ENCODE results near the gene SLC44A5. TPM values are rescaled to one million over a fixed set of nuclear protein-coding genes. Genes with fewer than 3 reads are reported as not detected.
"Not testable (repeated sequence)": the region's sequence is repeated elsewhere in the genome, so short reads cannot be mapped to it uniquely, and the experiment has no call there.

The SLC44A5 gene
- total RNA-seq, 2 experiments from 2014 or later: 0.98 to 1.1 TPM

DNA sequence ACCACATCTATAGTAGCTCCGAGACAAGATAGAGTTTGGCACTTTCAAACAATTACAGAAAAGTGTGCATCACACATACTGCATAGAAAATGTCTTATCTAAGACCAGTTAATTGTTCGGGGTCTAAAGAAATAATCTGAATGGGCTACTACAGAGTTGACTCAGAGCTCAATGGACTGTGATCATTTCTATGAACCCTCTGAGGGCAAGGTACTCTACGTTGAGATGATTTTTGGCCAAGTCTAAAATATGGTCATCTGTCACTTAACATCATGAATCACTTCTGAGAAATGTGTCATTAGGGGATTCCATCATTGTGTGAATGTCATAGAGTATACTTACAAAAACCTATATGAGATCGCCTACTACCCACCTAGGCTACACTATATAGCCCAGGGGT is 123.5 kb downstream of the SLC44A5 start:
- POLR2A ChIA-PET: no interaction called here
- CTCF ChIA-PET: no interaction called here
- no peak for DNase-seq
- Mint-ChIP-seq H3K27me3 (no peaks in the 10 kb centered on the region), H3K4me1 (no peaks in the 10 kb centered on the region), H3K4me3 (no peak overlapping the region), H3K27ac (no peak overlapping the region), H3K9me3 (no peaks in the 10 kb centered on the region), H3K36me3 (ENCODE audit: low read depth) (no peaks in the 10 kb centered on the region)

DNA sequence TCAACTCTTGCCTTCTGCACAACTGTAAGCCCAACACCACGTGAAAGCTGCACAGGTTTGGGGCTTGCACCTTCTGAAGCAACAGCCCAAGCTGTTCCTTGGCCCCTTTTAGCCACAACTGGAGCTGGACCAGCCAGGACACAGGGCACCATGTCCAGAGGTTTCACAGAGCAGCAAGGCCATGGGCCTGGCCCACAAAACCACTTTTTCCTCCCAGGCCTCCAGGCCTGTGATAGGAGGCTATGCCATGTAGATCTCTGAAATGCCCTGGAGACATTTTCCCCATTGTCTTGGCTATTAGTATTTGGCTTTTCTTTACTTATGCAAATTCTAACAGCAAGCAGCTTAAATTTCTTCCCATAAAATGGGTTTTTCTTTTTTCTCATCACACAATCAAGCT is 126.1 kb downstream of the SLC44A5 start:
- Mint-ChIP-seq H3K27me3 (no peaks in the 10 kb centered on the region), H3K36me3 (ENCODE audit: low read depth) (no peaks in the 10 kb centered on the region), H3K9me3 (no peaks in the 10 kb centered on the region), H3K4me3 (no peak overlapping the region), H3K4me1 (no peaks in the 10 kb centered on the region), H3K27ac (no peak overlapping the region)
- ChIA-PET CTCF (no interaction called here), POLR2A (no interaction called here)
- no peak for DNase-seq

DNA sequence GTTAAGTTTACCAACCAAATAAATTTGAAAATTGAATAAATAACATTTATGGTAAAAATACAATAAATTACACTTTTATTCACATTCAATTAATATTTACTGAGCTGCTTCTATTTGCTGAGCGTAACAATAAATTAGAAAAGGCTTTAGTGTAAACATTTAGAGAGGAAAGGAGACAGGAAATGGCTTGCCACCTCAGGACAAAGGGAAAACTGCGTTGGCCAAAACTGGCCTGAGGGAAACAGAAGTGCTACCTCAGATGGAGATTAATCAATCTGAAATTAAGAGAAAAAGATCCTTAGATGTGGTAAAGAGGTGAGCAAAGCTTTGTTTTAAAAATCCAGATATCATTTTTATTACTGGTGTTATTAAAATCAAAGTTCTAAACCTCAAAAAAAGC is 128.0 kb downstream of the SLC44A5 start:
- no peaks in the 10 kb centered on the region for H3K36me3 Mint-ChIP-seq (ENCODE audit: low read depth)
- H3K9me3 Mint-ChIP-seq: no peaks in the 10 kb centered on the region
- POLR2A ChIA-PET: no interaction called here
- no peak overlapping the region for H3K27ac Mint-ChIP-seq
- no peaks in the 10 kb centered on the region for H3K4me1 Mint-ChIP-seq
- DNase-seq: no peak
- no peaks in the 10 kb centered on the region for H3K27me3 Mint-ChIP-seq
- CTCF ChIA-PET: no interaction called here
- H3K4me3 Mint-ChIP-seq: no peak overlapping the region

DNA sequence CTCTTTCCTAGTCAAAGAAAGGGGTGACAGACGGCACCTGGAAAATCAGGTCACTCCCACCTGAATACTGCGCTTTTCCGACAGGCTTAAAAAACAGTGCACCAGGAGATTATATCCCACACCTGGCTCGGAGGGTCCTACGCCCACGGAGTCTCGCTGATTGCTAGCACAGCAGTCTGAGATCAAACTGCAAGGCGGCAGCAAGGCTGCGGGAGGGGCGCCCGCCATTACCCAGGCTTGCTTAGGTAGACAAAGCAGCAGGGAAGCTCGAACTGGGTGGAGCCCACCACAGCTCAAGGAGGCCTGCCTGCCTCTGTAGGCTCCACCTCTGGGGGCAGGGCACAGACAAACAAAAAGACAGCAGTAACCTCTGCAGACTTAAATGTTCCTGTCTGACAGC is 134.4 kb downstream of the SLC44A5 start:
- H3K27ac Mint-ChIP-seq; DNase-seq; H3K4me1 Mint-ChIP-seq; POLR2A ChIA-PET; H3K9me3 Mint-ChIP-seq; H3K36me3 Mint-ChIP-seq (ENCODE audit: low read depth); H3K27me3 Mint-ChIP-seq; H3K4me3 Mint-ChIP-seq; CTCF ChIA-PET: not testable (repeated sequence)

DNA sequence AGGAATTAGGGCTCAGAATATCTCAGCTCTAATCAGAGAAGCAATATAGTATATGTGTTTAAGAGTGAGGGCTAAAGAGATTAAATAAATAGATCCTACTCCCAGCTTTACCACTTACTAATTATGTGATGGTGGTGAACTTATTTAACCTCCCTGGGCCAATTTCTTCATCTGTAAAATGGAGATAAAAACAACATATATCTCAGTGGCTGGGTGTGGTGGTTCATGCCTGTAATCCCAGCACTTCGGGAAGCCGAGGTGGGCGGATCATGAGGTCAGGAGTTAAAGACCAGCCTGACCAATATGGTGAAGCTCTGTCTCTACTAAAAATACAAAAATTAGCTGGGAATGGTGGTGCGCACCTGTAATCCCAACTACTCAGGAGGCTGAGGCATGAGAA is 135.2 kb downstream of the SLC44A5 start:
- no peaks in the 10 kb centered on the region for H3K4me1 Mint-ChIP-seq
- POLR2A ChIA-PET: no interaction called here
- no peak for DNase-seq
- CTCF ChIA-PET: no interaction called here
- H3K36me3 Mint-ChIP-seq (ENCODE audit: low read depth): no peaks in the 10 kb centered on the region
- no peaks in the 10 kb centered on the region for H3K9me3 Mint-ChIP-seq
- no peaks in the 10 kb centered on the region for H3K27me3 Mint-ChIP-seq
- no peak overlapping the region for H3K27ac Mint-ChIP-seq
- H3K4me3 Mint-ChIP-seq: no peak overlapping the region

DNA sequence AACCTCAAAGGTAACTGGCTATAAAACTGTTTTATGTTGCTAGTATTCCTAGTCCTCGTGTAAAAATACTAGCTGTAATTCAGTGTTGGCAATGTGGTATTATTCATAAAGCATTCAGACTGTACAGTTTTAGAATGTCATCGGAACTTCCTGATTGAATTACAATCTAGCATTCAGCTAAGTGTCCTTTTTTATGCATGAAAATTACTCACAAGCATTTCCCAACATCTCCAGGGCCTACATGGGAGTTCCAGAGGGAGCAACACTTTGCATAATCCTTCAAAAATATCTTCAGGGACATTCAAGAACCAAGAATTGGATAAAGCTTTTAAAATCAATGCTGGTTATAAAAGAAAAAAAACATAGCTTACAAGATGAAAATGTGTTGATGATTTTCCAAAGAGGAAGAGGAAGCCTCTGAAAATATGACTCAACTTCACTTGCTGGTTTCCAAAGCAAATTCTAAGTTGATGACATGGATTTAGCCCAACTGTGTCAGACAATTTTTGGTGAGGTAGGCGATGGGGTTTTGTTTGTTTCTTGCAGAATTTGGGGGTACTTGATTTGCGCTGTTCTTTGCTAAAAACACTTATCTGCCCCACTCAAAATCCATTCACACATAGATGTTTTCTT is 137.8 kb downstream of the SLC44A5 start:
- H3K4me1 Mint-ChIP-seq: no peaks in the 10 kb centered on the region
- H3K36me3 Mint-ChIP-seq (ENCODE audit: low read depth): no peaks in the 10 kb centered on the region
- no peaks in the 10 kb centered on the region for H3K9me3 Mint-ChIP-seq
- no peaks in the 10 kb centered on the region for H3K27me3 Mint-ChIP-seq
- H3K4me3 Mint-ChIP-seq: no peak overlapping the region
- POLR2A ChIA-PET: no interaction called here
- CTCF ChIA-PET: no interaction called here
- no peak overlapping the region for H3K27ac Mint-ChIP-seq
- no peak for DNase-seq

DNA sequence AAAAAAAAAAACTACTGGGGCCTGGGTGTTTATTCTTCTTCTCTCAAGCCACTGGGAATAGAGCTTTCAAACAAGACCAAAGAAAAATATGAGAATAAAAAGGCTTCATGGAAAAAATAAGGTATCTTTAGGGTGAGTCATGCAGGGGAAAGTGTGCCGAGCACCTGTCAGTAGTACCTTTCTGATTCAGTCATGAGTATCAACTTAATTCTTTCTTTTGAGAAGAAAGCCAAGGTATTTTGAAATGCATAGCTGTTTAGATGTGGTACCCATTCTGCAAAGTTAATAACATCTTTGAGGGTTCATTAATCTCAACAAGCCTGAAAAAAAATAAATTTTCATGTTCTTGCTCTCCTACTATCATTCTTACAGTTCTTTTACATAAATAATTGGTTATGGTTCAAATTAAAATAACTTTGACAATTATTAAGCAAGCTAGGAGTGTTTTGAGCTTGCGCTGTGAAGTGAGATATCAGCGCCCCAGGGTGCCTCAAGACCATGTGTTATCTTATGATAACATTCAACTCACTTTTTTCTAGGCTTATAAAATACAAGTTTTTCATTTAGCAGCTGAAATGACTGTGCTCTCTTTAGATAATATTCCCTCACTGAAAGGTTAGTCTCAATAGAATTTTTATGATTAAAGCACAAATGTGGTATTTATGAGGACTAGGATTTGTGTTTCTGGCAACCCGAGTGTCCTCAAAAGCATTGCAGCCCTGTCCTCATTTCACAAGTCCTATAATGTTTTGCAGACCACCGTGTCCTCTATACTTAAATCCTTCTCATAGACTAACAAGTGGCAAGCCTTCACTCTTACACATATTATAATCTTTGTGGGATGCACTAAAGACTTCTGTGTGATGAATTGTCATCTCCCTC is 138.6 kb downstream of the SLC44A5 start:
- Mint-ChIP-seq H3K4me3 (no peak overlapping the region), H3K36me3 (ENCODE audit: low read depth) (no peaks in the 10 kb centered on the region), H3K27ac (no peak overlapping the region), H3K27me3 (no peaks in the 10 kb centered on the region), H3K4me1 (no peaks in the 10 kb centered on the region), H3K9me3 (no peaks in the 10 kb centered on the region)
- DNase-seq: no peak
- POLR2A ChIA-PET: no interaction called here
- CTCF ChIA-PET: no interaction called here

DNA sequence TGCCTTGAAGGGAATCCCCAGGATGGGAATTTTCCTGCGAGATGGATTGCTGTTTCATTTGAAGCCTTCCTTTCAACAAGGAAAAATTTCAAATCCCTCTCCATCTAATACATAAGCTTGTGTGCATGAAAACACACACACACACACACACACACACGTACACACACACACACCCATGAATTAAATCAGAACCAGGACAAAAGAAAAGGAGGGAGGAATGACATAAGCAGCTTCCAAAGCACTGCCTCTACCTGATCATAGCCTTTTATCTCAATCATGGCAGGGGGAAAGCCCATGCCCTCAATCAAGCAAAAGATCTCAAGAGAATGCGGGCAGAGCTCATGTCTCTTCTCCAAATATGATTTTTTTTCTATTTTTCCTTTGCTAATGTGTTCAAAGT is 139.7 kb downstream of the SLC44A5 start:
- no peak overlapping the region for H3K4me3 Mint-ChIP-seq
- H3K4me1 Mint-ChIP-seq: no peaks in the 10 kb centered on the region
- ChIA-PET CTCF (interaction anchor here (0.6 kb wide), 1 partner anchor 1164 kb away, joined by 3 read pairs; no protein-coding TSS in a partner anchor), POLR2A (no interaction called here)
- no peak overlapping the region for H3K27ac Mint-ChIP-seq
- DNase-seq: no peak
- H3K9me3 Mint-ChIP-seq: no peaks in the 10 kb centered on the region
- no peaks in the 10 kb centered on the region for H3K36me3 Mint-ChIP-seq (ENCODE audit: low read depth)
- H3K27me3 Mint-ChIP-seq: no peaks in the 10 kb centered on the region

DNA sequence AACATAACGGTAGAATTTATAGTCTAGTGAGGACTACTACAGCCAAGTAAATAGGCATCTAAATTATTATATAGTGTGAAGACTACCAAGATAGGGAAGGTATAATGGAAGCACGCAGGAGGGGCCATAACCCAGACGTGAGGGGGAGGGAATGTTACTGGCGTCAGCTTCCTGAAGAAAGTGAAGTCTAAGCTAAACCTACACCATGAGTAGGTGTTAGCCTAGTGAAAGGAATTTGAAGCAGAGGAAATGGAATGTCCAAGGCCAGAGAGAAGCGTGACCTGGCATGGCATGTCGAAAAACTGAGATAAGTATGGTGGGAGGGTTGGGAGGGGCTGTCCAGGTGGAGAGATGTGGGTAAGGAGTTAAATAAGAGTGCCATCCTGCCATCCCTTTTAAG is 140.5 kb downstream of the SLC44A5 start:
- H3K27me3 Mint-ChIP-seq: no peaks in the 10 kb centered on the region
- no peak for DNase-seq
- H3K36me3 Mint-ChIP-seq (ENCODE audit: low read depth): no peaks in the 10 kb centered on the region
- no peaks in the 10 kb centered on the region for H3K9me3 Mint-ChIP-seq
- POLR2A ChIA-PET: no interaction called here
- no peak overlapping the region for H3K4me3 Mint-ChIP-seq
- H3K27ac Mint-ChIP-seq: no peak overlapping the region
- H3K4me1 Mint-ChIP-seq: no peaks in the 10 kb centered on the region
- CTCF ChIA-PET: no interaction called here

DNA sequence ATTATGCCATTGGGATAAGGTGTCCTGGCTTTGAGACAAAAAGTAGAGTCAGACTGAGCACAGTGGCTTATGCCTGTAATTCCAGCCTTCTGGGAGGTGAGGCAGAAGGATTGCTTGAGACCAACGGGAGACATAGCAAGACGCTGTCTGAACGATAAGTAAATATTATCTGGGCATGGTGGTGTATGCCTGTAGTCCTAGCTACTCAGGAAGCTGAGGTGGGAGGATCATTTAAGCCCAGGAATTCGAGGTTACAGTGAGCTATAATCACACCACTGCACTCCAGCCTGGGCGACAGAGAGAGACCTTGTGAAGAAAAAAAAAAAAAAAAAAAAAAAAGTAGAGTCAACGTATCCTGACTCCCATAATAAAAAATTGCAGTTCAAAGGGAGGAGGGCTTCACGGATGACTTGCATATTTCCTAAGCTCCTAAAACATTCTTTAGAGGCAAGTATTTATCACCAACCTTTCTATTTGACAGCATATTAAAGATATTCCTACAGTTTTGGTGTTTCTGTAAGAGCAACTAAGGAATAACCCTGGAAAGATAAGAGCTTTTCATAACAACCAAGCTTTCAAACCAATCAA is 141.2 kb downstream of the SLC44A5 start:
- no peak for DNase-seq
- POLR2A ChIA-PET: no interaction called here
- Mint-ChIP-seq H3K36me3 (ENCODE audit: low read depth) (no peaks in the 10 kb centered on the region), H3K4me1 (no peaks in the 10 kb centered on the region), H3K4me3 (no peak overlapping the region), H3K27ac (no peak overlapping the region), H3K9me3 (no peaks in the 10 kb centered on the region), H3K27me3 (no peaks in the 10 kb centered on the region)
- CTCF ChIA-PET: no interaction called here

DNA sequence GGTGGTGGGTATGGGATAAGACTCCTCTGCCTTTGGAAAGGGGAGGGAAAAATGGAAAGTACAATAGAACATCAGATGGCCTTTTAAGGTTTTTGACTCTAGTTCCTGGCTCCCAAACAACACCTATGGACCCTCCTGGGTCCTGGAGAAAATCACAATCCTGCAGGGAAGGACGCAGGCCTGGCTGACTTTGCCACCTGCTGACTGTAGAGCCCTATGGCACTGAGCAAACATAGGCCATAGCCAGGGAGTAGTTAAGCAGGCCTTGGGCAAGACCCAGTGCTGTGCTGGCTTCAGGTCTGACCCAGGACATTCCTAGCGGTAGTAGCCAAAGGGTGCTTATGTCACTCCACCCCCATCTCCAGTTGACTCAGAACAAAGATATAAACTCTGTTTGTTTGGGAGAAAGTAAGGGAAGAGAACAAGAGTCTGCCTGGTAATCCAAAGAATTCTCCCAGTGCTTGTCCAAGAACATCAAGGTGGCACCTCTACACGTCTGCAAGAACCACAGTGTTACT is 149.0 kb downstream of the SLC44A5 start:
- no peaks in the 10 kb centered on the region for H3K4me1 Mint-ChIP-seq
- DNase-seq: no peak
- H3K27me3 Mint-ChIP-seq: no peaks in the 10 kb centered on the region
- ChIA-PET POLR2A (no interaction called here), CTCF (no interaction called here)
- peaks cover 4% of the 10 kb centered on the region for H3K9me3 Mint-ChIP-seq
- H3K27ac Mint-ChIP-seq: no peak overlapping the region
- no peaks in the 10 kb centered on the region for H3K36me3 Mint-ChIP-seq (ENCODE audit: low read depth)
- no peak overlapping the region for H3K4me3 Mint-ChIP-seq

DNA sequence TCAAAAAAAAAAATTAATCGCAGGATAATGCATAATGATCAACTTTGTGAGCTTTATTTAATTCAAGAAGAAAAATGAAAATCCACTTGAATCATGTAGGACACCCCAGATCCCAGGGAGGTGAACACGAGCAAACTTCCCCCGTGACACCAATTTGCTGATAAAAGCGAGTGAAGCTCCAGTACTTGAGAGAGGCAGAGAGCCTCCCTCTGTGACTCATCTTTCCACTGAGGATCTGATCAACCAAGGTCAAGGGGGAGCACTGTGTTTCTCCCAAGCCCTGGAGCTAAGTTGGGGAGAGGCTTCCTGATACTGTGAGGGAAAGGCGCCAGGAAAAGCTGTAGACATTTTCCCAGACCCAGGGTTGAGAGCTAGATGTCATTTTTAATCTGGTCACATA is 160.9 kb downstream of the SLC44A5 start:
- DNase-seq: no peak
- Mint-ChIP-seq H3K36me3 (ENCODE audit: low read depth) (no peaks in the 10 kb centered on the region), H3K9me3 (peaks cover 3% of the 10 kb centered on the region), H3K27ac (no peak overlapping the region), H3K27me3 (no peaks in the 10 kb centered on the region), H3K4me1 (no peaks in the 10 kb centered on the region), H3K4me3 (no peak overlapping the region)
- ChIA-PET CTCF (no interaction called here), POLR2A (no interaction called here)

DNA sequence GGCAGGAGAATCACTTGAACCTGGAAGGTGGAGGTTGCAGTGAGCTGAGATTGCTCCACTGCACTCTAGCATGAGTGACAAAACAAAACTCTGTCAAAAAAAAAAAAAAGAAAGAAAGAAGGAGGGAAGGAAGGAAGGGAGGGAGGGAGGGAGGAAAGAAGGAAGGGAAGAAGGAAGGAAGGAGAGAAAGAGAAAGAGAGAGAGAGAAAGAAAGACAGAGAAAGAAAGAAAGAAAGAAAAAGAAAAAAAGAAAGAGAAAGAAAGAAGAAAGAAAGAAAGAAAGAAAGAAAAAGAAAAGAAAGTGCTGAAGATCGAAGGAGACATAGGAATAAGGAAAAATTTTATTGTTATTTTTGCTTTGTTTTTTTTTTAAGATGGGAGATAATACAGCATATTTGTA is 166.7 kb downstream of the SLC44A5 start:
- H3K36me3 Mint-ChIP-seq (ENCODE audit: low read depth): no peaks in the 10 kb centered on the region
- no peak overlapping the region for H3K27ac Mint-ChIP-seq
- DNase-seq: no peak
- POLR2A ChIA-PET: no interaction called here
- H3K4me3 Mint-ChIP-seq: no peak overlapping the region
- CTCF ChIA-PET: no interaction called here
- no peaks in the 10 kb centered on the region for H3K27me3 Mint-ChIP-seq
- no peaks in the 10 kb centered on the region for H3K9me3 Mint-ChIP-seq
- H3K4me1 Mint-ChIP-seq: no peaks in the 10 kb centered on the region

DNA sequence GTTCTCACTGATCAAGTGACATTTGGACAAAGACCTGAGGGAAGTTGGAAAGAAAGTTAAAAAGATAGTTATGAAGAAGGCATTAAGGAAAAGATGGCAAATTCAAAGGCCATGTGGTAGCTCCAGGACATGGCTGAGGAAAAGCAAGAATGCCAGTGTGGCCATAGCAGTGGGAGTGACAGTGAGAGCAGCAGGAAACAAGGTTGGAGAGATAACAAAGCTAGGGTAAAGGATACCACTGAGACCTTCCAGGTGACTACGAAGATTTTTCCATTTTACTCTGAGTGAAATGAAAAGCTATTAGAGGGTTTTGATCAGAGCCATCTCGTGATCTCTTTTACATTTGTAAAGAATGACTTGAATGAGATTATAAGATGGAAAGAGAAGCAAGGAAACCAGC is 170.6 kb downstream of the SLC44A5 start:
- H3K27ac Mint-ChIP-seq: no peak overlapping the region
- no peaks in the 10 kb centered on the region for H3K27me3 Mint-ChIP-seq
- ChIA-PET CTCF (no interaction called here), POLR2A (no interaction called here)
- no peaks in the 10 kb centered on the region for H3K36me3 Mint-ChIP-seq (ENCODE audit: low read depth)
- H3K4me1 Mint-ChIP-seq: no peaks in the 10 kb centered on the region
- DNase-seq: no peak
- H3K9me3 Mint-ChIP-seq: no peaks in the 10 kb centered on the region
- H3K4me3 Mint-ChIP-seq: no peak overlapping the region
